IPS-18c (cell line): ENCODE data around the gene FRMPD3.
A peak's percentile ranks its signal among the peaks of the same experiment; 100 is the strongest.

Experiments used
- H3K4me3 ChIP-seq: 2 replicates; pipeline ENCODE4 v1.7.0; 2013; ENCODE audit warnings: low read depth, mild to moderate bottlenecking, low read length, moderate library complexity; ENCODE audit not compliant: insufficient read depth
- H3K9me3 ChIP-seq: one replicate; pipeline ENCODE4 v1.6.1; 2013; ENCODE audit warnings: mild to moderate bottlenecking, low read length, moderate library complexity; ENCODE audit not compliant: control insufficient read depth, insufficient read depth

FRMPD3 gene

GRCh38 chrX:107448998-107449835 is at the start of gene FRMPD3:
FRMPD3 (plus strand) TSS chrX:107449652; CDS start chrX:107526589, 76,937 bp downstream.
- H3K4me3 ChIP-seq: peak within 1 kb of the TSS; percentile 66

GRCh38 chrX:107420571-107420970 is 28.9 kb upstream of the FRMPD3 start:
- Histone ChIP-seq H3K4me3 (no peak overlapping the region), H3K9me3 (no peaks in the 10 kb centered on the region)

More at GRCh38 chrX:107448998-107449835, at the start of gene FRMPD3:
- H3K9me3 ChIP-seq: no peaks in the 10 kb centered on the region

GRCh38 chrX:107421337-107421861 is 28.1 kb upstream of the FRMPD3 start:
- Histone ChIP-seq H3K4me3 (no peak overlapping the region), H3K9me3 (no peaks in the 10 kb centered on the region)

GRCh38 chrX:107429090-107429489 is 20.4 kb upstream of the FRMPD3 start:
- no peak overlapping the region for H3K4me3 ChIP-seq
- no peaks in the 10 kb centered on the region for H3K9me3 ChIP-seq

GRCh38 chrX:107440187-107440586 is 9.3 kb upstream of the FRMPD3 start:
- Histone ChIP-seq H3K4me3 (no peak overlapping the region), H3K9me3 (no peaks in the 10 kb centered on the region)

- H3K4me3 ChIP-seq: no peak overlapping the region
- no peaks in the 10 kb centered on the region for H3K9me3 ChIP-seq
Measured at GRCh38 chrX:107440692-107441091, 8.8 kb upstream of the FRMPD3 start.

- Histone ChIP-seq H3K9me3 (no peaks in the 10 kb centered on the region), H3K4me3 (no peak overlapping the region)
Measured at GRCh38 chrX:107442914-107443527, 6.4 kb upstream of the FRMPD3 start.

- no peaks in the 10 kb centered on the region for H3K9me3 ChIP-seq
- no peak overlapping the region for H3K4me3 ChIP-seq
Measured at GRCh38 chrX:107445146-107445545, 4.3 kb upstream of the FRMPD3 start.

- Histone ChIP-seq H3K4me3 (no peak overlapping the region), H3K9me3 (no peaks in the 10 kb centered on the region)
Measured at GRCh38 chrX:107445631-107446030, 3.8 kb upstream of the FRMPD3 start.

- no peaks in the 10 kb centered on the region for H3K9me3 ChIP-seq
- no peak overlapping the region for H3K4me3 ChIP-seq
Measured at GRCh38 chrX:107447642-107448041, 1.8 kb upstream of the FRMPD3 start.

GRCh38 chrX:107448625-107448997 is 841 bp upstream of the FRMPD3 start:
- Histone ChIP-seq H3K4me3 (peak overlapping the region; percentile 66; the same call in 1 of the 2 replicates), H3K9me3 (no peaks in the 10 kb centered on the region)

GRCh38 chrX:107450823-107451509 is 1.5 kb downstream of the FRMPD3 start:
- no peaks in the 10 kb centered on the region for H3K9me3 ChIP-seq
- H3K4me3 ChIP-seq: peak overlapping the region; percentile 59; the same call in 1 of the 2 replicates

- Histone ChIP-seq H3K4me3 (peak overlapping the region; percentile 59; the same call in 1 of the 2 replicates), H3K9me3 (no peaks in the 10 kb centered on the region)
Measured at GRCh38 chrX:107451731-107452130, 2.3 kb downstream of the FRMPD3 start.

GRCh38 chrX:107452581-107452980 is 3.1 kb downstream of the FRMPD3 start:
- Histone ChIP-seq H3K9me3 (no peaks in the 10 kb centered on the region), H3K4me3 (no peak overlapping the region)

GRCh38 chrX:107454302-107454701 is 4.8 kb downstream of the FRMPD3 start:
- Histone ChIP-seq H3K9me3 (no peaks in the 10 kb centered on the region), H3K4me3 (no peak overlapping the region)

- Histone ChIP-seq H3K4me3 (no peak overlapping the region), H3K9me3 (no peaks in the 10 kb centered on the region)
Measured at GRCh38 chrX:107457289-107457688, 7.8 kb downstream of the FRMPD3 start.

- no peak overlapping the region for H3K4me3 ChIP-seq
- no peaks in the 10 kb centered on the region for H3K9me3 ChIP-seq
Measured at GRCh38 chrX:107465932-107466620, 16.6 kb downstream of the FRMPD3 start.
